HG03469 (cell line): ENCODE measurements around the gene CACNB2.
"Not testable (repeated sequence)": the region's sequence is repeated elsewhere in the genome, so short reads cannot be mapped to it uniquely, and the experiment has no call there.

Experiments used
- ATAC-seq: cut with Tn5 transposase; IDR thresholded peaks from one replicate; pipeline ENCODE4 v1.9.1; 2021; ENCODE audit warnings: mild to moderate bottlenecking, moderate library complexity, moderate number of reproducible peaks; ENCODE audit not compliant: unreplicated experiment

The CACNB2 gene

DNA sequence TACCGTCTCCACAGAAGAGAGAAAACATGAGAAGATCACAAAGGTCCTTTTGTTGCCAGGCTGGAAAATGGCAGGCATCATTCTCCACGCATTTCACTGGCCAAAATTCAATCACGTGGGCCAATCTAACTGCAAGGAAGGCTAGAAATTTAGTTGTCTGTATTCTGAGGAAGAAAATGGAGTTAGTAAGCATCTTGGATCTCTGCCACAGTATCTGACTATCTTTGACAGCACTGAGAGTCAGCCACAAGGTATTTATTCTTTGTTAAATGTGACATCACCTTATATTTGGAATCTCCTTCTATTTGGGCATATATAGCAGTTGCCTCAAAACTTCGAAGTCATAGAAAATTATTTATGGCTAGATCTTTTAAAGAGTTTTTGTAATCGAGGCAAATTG is 297.3 kb downstream of the CACNB2 start:
- no peak for ATAC-seq

DNA sequence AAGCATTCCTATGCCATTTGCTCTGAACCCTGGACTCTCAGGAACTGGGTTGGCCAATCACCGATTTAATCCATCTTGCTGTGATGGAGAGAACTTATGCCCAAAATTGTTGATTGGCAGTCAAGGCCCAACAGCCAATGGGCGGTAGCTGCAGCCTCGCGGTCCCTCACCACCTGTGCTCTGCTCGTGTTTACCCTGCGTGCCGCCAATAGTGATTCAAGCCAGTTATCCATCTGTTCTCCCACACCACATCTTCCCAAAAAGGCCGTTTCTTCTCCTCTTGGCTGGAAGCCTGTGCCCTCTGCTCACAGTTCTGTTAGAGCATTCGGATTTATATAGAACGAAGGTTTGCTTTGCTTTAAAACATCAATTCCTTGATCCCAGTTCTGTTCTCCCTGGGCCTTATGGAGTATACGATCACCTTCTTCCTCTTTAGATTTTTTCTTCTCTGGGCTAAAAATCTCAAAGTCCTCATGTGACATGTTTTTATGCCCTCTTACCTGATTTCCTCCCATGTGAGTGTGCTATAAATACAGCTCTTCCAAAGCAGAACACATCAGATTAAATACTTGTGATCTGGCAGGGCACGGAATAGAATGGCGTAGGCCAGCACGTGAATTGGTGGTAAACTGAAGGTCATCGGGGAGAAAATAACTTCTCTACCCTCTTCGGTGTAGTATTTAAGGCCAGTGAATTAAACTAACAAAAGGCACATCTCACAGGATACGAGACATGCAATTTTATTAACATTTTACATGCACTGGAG is 298.3 kb downstream of the CACNB2 start:
- ATAC-seq, result no peak

DNA sequence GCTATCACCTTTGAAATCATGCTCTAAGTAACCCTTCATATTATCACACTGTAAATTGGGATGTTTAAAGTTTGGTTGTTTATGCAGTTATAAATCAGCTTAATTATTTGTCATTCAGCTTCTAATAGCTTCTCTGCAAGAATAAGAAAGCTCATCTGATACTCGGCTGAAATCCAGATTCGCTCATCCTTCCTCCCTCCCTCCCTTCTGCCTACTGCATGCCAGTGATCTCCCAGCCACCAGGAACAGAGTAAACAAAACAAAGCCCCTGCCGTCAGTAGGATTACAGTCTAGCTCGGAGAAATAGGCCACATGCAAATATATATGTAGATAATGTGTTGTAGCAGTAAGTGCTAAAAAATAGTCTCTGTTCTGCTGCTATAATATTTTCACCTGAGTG is 299.4 kb downstream of the CACNB2 start:
- ATAC-seq, result no peak

DNA sequence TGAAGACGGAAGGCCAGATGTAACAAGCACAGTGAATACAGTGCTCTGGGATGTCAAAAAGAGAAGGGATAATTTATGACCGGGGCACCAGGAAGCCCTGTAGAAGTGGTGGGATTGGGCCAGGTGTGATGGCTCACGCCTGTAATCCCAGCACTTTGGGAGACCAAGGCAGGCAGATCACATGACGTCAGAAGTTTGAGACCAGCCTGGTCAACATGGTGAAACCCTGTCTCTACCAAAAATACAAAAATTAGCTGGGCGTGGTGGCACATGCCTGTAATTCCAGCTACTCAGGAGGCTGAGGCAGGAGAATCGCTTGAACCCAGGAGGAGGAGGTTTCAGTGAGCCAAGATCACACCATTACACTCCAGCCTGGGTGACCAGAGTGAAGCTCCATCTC is 305.4 kb downstream of the CACNB2 start:
- not testable (repeated sequence) for ATAC-seq

DNA sequence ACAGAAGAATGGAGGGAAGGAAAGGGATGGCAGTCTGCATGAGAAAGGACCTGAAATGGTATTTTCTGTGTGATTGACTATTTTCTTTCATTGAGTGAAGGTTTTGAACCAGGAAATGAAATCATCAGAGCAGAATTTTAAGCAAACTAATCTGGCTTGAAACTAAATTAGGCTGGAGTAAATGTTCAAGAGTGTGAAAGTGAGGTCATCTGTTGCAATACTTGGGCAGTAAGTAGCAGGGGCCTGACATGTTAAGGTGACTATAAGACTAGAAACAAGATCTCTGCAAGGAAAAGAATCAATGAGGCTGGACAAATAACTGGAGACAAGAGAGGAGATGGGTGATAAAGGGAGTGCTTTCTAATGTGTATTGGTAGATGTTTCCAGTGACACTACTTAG is 306.0 kb downstream of the CACNB2 start:
- ATAC-seq, result no peak

DNA sequence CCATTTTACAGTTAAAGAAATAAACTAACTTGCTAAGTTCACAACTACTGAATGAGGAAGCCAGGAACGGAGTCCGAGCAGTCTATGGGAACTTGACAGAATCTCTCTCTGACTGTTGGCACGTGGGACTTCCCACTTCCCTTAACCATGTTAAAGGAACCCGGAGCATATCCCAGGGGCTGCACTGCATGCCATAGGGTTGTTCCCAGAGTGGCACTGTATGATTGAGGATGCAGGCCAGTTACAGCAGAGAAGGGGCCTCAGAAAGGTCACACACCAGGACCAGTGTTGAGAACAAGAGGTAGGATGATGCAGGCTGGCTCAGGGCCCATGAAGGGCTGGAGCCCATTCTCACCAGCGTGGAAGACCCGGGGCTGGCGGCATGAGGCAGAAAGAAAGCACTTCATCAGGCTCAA is 309.4 kb downstream of the CACNB2 start:
- ATAC-seq, result no peak

DNA sequence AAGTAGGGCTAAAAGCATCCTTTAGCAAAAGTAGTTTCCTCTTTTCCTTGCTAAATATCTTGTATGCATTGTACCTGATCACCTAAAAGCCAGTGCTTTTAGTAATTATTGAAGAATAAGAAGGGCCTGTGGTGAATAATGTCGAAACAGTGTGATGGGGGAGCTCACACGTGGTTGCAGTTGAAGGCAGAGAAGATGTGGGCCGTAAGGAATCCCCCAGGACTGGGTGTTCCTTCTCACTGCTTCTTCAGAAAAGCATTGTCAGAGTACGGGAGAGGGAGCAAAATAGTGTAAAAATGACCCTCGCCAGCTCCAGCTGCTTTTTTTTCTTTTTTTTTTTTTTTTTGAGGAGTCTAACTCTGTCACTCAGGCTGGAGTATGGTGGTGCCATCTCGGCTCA is 310.1 kb downstream of the CACNB2 start:
- ATAC-seq, result no peak

DNA sequence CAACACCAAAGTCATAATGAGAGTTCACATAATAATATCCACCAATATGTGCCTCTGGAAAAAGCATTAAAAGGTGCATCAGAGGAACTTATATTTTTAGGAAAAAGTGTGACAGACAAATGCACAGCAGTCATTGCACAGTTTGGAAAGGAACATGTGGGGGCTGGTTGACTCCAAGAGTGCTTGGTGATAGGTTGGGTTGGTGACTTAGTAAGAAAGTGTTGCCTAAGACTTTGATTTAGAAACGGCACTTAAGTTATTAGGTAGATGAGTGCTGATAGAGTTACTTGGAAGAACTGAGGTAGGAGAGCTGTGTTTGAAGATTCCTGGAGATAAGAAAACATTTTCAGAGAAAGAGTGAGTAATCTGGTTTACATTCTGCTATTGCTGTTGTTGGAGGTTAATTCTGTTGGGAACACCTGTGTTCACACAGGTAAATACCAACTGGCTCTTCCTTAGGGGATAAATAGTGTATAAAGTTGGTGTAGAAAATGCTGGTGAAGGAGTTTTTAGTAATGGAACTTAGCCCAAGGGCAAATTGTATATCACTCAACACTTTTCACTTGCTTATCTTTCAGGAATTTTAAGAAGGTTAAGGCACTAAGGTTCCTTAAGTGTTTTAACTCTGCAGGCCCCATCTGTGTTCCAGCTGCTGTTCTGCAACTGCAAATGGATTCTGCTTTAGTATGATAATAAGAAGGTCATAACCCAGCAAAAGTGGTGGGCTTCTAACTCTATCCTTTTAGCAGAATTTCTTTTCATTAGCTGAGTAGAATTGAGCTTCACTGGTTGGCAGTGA is 315.1 kb downstream of the CACNB2 start:
- ATAC-seq, result no peak

DNA sequence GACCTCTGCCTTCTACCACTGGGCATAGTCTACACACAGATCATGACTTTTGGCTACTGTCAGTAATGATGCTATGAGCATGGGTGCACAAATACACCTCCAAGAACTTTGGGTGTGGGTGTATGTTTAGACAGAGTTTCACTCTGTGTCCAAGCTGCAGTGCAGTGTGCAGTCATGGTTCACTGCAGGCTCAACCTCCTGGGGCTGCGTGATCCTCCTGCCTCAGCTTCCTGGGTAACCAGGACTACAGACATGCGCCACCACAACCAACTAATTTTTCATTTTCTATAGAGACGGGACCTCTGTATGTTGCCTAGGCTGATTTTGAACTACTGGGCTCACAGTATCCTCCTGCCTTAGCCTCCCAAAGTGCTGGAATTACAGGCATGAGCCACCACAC is 316.8 kb downstream of the CACNB2 start:
- peak; percentile 100 for ATAC-seq

DNA sequence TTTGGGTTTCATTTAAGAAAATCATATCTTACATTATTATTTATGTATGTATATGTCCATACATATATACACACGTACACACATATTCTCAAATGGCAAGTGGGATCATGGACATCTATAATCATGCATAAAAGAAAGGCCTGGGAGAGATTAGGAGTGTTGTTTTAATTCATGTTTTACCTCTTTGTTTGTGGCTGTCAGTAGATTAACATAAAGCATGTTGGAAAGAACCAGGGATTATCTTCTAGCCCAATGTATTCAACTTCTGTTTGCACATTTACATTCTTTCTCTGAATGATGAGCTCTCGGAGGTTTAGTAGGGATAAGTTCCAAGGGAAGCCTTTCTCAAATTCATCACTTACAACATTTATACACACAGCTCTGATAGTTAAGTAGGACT is 319.8 kb downstream of the CACNB2 start:
- no peak for ATAC-seq

DNA sequence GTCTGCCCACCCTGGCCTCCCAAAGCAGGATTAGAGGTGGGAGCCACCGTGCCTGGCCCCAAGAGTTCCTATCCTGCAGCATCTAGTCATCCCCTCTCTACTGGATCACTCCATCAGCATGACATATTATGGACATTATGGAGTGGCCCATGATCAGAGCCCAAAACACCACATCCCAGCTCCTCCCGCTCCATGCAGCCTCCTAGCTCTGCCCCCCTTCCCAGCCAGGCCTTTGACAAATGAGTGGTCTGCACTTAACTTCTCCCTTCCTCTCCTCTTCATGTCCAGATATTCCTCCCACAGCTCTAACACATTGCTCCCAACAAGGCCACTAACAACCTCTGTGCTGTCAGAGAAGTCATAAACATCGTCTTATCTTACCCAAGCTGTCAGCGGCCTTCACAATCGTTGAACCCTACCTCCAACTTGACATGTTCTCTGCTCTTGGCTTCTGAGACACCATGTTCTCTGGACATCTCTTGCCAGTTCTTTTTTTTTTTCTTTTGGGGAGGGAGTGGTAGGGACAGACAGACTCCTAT is 323.5 kb downstream of the CACNB2 start:
- no peak for ATAC-seq

DNA sequence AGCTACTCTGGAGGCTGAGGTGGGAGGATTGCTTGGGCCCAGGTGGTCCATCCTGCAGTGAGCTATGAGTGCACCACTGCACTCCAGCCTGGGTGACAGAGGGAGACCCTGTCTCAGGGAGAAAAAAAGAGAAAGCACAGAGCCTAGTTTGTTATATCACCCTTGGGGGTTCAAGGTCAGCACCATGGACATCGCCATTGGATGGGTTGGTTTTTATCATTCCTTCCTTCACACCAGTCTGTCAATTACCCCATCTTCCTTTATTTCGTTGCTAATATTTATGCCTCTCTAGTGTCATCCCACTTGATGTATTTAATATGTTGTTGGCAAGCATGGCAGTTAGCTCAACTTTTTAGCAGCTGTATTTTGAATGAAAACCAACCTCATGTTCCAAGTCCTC is 328.9 kb downstream of the CACNB2 start:
- no peak for ATAC-seq

DNA sequence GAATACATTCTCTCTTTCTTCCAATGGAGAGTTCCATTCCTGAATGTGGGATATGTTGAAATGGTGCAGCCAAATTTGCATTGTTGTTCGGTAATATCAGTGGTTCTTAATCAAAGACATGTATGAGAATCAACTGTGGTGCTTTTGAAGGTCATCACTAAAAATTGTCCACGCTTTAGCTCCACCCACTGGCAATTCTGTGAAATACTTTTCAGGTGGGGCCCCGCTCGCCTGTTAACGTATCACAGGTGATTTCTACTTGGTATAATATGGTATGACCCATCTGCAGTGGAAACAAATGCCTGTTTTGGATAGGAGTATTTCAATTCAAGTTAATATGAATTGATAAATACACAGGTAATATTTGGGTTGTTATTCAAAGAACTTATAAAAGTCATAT is 332.8 kb downstream of the CACNB2 start:
- ATAC-seq, result no peak

DNA sequence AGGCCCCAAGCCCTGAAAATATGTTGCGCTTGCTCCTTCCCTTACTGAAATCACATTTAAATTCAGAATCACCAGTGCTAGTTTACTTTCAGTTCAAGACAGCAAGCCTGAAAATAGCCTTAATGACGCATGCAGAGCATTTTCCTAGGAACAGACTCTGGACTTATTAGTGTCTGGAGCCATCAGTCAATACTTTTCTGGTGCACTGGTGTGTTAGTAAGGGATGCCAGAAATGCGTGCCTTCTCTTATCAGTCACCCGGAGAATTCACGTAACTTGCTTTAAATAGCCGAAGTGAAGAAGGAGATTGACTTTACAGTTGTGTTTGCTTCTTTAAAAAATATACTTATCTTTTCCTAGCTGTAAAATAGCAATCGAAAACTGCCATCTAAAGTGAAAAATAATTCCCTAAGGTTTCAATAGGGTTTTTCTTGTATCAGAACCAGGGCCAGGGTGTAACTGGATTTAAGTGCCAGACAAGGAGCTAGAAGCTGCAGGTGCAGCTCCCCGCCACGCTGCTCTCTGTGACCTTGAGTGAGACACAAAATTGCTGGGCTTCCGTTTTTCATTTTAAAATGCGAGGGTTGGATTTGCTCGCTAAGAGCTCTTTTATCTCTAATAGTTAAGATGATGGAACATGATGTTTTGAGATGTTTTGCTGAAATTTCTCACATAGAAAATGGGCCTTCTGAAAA is 333.3 kb downstream of the CACNB2 start:
- ATAC-seq, result no peak

DNA sequence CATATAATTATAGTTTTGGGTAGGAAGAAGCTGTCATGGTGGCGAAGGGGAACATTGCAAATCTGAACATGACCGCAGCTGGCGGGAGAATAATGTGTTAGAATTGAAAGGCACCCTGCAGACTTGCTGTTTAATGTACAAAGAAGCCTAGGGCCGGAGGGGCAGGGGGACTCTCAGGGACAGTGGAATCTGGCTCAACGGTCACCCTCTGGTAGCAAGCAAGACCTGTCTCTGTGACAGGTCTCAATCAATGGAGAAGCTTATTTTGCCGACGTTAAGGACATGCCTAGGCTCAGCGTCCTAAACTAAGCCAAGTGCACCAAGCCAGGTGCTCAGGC is 333.9 kb downstream of the CACNB2 start:
- no peak for ATAC-seq

DNA sequence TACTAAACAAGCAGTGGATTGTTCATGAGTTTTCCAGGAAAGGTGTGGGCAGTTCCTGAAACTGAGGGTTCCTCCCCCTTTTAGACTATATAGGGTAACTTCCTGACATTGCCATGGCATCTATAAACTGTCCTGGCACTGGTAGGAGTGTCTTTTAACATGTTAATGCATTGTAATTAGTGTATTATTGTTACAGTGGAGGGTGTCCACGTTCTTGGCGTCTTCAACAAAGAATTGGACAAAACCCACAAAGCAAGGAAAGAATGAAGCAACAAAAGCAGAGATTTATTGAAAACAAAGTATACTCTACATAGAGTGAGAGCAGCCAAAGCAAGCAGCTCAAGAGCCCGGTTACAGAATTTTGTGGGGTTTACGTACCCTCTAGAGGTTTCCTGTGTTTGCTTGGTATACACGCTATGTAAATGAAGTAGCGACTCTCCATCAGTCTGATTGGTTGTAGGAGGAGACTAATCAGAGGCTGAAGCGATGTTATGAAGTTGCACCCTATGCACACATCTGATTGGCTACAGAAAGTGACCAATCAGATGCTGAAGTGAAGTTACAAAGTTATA is 335.9 kb downstream of the CACNB2 start:
- ATAC-seq, result no peak

DNA sequence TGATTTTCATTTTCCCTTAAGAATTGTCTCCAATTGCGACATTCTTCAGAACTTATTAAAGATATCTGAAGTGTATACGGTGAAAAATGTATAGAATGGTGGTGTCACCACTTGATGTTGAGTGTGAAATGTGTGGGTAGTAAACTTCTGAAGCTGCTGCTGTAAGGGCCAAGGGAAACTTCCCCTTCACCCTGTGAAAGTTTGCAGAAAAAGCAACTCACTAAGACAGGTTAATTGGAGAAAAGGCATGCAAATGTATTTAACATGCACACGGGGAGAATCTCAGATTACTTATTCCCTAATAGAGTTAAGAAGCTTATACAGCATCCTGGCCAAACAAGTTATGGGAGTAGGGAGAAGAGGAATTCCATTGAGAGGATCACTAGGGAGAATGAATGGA is 338.1 kb downstream of the CACNB2 start:
- ATAC-seq, result no peak

DNA sequence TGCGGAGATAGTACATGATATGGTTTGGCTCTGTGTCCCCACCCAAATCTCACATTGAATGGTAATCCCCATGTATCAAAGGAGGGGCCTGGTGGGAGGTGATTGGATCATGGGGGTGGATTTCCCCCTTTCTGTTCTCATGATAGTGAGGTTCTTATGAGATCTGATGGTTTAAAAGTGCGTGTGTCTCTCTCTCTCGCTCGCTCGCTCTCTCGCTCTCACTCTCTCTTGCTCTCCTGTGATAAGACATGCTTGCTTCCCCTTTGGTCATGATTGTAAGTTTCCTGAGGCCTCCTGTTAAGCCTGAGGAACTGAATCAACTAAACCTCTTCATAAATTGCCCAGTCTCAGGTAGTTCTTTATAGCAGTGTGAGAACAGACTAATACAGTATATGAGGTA is 339.3 kb downstream of the CACNB2 start:
- no peak for ATAC-seq

DNA sequence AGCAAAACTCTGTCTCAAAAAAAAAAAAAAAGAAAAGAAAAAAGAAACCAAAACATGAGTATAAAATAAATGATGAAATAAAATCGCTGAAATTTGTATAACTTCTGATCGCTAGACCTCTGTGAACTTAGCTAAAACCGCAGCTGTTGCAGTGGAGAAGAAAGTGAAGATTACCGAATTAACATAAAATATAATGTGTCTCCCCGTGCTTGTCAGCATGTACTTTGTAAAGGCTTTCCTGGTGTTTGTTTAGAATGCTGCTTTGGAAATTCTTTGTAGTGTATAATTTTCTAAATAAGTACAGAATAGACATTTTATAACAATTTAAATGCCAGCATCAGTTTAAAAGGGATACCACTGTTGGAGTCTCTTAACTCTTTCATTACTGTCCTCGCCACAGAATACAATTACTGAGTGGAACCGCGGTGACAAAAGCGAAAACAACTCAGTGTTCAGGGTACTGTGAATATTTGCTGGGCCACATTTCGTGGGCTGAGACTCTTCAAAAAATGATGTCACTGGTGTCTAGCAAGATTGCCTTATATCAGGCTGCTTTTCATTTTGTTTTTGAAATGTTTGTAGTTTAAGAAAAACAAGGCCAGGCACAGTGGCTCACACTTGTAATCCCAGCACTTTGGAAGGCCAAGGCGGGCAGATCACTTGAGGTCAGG is 343.4 kb downstream of the CACNB2 start:
- no peak for ATAC-seq

DNA sequence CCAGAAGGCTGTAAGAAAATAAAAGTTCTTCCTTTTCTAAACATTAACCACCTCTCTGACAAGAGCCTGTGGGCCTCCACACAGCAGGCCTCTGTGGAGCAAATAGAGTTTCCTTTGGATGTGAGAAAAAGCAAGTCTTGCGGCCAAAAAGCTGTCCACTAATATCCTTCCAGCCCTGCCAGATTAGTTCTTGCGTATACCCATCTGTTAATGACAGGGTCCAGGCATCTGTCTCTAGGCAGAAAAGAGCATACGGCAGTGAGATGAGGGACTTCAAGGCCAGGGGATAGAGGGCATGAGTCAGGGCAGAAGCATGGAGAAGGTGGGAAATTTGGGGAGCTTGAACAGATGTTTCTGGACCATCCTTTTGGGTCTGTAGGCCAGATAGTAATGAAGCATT is 346.2 kb downstream of the CACNB2 start:
- ATAC-seq, result no peak

DNA sequence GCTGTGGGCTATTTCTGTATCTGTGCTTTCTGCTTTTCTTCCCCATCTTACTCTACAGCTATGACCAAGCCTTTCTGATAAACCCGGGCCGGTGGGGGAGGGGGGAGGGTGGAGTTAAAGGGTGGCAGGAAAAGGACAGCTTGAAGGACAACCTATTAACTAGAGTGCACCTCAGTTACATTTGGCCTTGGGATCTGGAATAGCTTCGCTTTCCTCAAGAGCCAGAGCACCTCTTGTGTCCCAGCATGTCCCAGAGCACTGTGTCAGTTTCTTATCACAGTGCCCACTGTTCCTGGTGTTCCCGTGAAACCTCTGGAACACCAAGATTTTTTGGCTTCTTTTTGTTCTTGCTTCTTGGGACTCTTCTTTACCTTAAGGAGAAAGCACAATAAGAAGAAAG is 350.5 kb downstream of the CACNB2 start:
- ATAC-seq, result no peak
